Panc1 (cell line): Measurements from ENCODE around the gene RAB3IP. TPM values are rescaled to one million over a fixed set of nuclear protein-coding genes. Genes with fewer than 3 reads are reported as not detected.

Experiments
- ATAC-seq: fragments of 200-7000 bp; cut with Tn5 transposase; 2 replicates; pipeline ENCODE4 v1.9.1; 2020; ENCODE audit warnings: mild to moderate bottlenecking, moderate library complexity
- BruUV-seq: library from RNA; stranded (reverse); fragments of 400-500 nt; replicated peaks from 2 replicates; lab custom pipeline; 2021; lab: Mats Ljungman, UMichigan
- CTCF ChIA-PET: fragments of 300-600 bp; sonication (Branson Sonifier 250); formaldehyde crosslinking; loops from one replicate; lab custom pipeline; 2022; ENCODE audit warnings: antibody characterized with exemption; lab: Charles Lee
- POLR2A ChIA-PET: fragments of 300-600 bp; sonication (Branson Sonifier 250); formaldehyde crosslinking; loops from one replicate; lab custom pipeline; 2022; ENCODE audit warnings: antibody characterized with exemption; lab: Charles Lee
- DNase-seq: peaks from one replicate; pipeline ENCODE4 v3.0.0-alpha.2; 2010; ENCODE audit warnings: low read depth, low spot score
- H3K27ac ChIP-seq: 2 replicates; pipeline ENCODE4 v1.5.1; 2011; ENCODE audit warnings: mild to moderate bottlenecking, low read length, inconsistent platforms
- H3K27me3 ChIP-seq: fragments of 200-500 bp; sonication (Bioruptor generic); 2 replicates; pipeline ENCODE4 v1.6.0; 2014; ENCODE audit warnings: low read length, inconsistent platforms; ENCODE audit not compliant: control insufficient read depth, insufficient read depth
- H3K36me3 ChIP-seq: fragments of 200-500 bp; sonication (Bioruptor generic); 2 replicates; pipeline ENCODE4 v1.5.1; 2014; ENCODE audit warnings: inconsistent platforms, mild to moderate bottlenecking, low read length, moderate library complexity; ENCODE audit not compliant: control insufficient read depth, insufficient read depth
- H3K4me1 ChIP-seq: 2 replicates; pipeline ENCODE4 v1.5.1; 2011; ENCODE audit warnings: inconsistent platforms, mild to moderate bottlenecking, low read length, moderate library complexity; ENCODE audit not compliant: control insufficient read depth, insufficient read depth
- H3K4me3 ChIP-seq, 2 experiments: 2 replicates each; pipeline ENCODE4 v1.5.1; 2011 to 2012; ENCODE audit warnings: low read depth in 2 of 2, low read length in 2 of 2, mild to moderate bottlenecking in 2 of 2, inconsistent platforms in 1 of 2, moderate library complexity in 1 of 2
- H3K9me3 ChIP-seq: fragments of 200-500 bp; sonication (Bioruptor generic); 2 replicates; pipeline ENCODE4 v1.5.1; 2014; ENCODE audit warnings: low read depth, mild to moderate bottlenecking, inconsistent platforms, low read length, moderate library complexity; ENCODE audit not compliant: control insufficient read depth, insufficient read depth
- POLR2AphosphoS5 ChIP-seq: IDR thresholded peaks from 2 replicates; pipeline ENCODE4 v1.6.1; 2012; ENCODE audit warnings: mild to moderate bottlenecking, low read depth, low read length, moderate library complexity
- REST ChIP-seq, 2 experiments: IDR thresholded peaks; 2 replicates each; pipeline ENCODE4 v1.6.1; 2011 to 2012; ENCODE audit warnings: low read depth in 2 of 2, control low read depth in 1 of 2, low read length in 1 of 2, mild to moderate bottlenecking in 1 of 2, moderate library complexity in 1 of 2; ENCODE audit not compliant: insufficient read depth in 1 of 2
- SIN3A ChIP-seq: IDR thresholded peaks from 2 replicates; pipeline ENCODE4 v1.6.1; 2012; ENCODE audit warnings: low read depth, mild to moderate bottlenecking, low read length, moderate library complexity, borderline replicate concordance; ENCODE audit not compliant: insufficient read depth
- TCF7L2 ChIP-seq: IDR thresholded peaks from 2 replicates; pipeline ENCODE4 v1.6.1; 2011; ENCODE audit warnings: mild to moderate bottlenecking, low read depth, low read length, inconsistent platforms
- in situ Hi-C: cut with HindIII; loops from 2 replicates; pipeline ENCODE4 v1.10.0; 2016; ENCODE audit warnings: low sequenced_read_pairs, low pct_unique_long_range_greater_than_20kb
- intact Hi-C: fragments of 100-400 bp; cut with micrococcal nuclease; formaldehyde crosslinking; loops from one replicate; pipeline ENCODE4 v1.10.0; 2022; ENCODE audit not compliant: unreplicated experiment
- total RNA-seq: library from RNA; stranded (reverse); gene quantifications from one replicate; pipeline ENCODE4 v1.2.1, GENCODE V29; 2021; ENCODE audit not compliant: unreplicated experiment
- TF ChIP-seq, protein P1 (sequence below): fragments of 450-650 bp; IDR thresholded peaks from 2 replicates; pipeline ENCODE4 v1.5.1; 2017; ENCODE audit warnings: mild to moderate bottlenecking

RAB3IP gene
- total RNA-seq, 1 experiment from 2014 or later = 22.9 TPM

- Histone ChIP-seq H3K9me3 (no peaks in the 10 kb centered on the region), H3K27me3 (no peaks in the 10 kb centered on the region), H3K4me1 (no peaks in the 10 kb centered on the region), H3K27ac (no peak overlapping the region), H3K4me3 (no peak overlapping the region), H3K36me3 (no peaks in the 10 kb centered on the region)
- no TSS peak for BruUV-seq
- ATAC-seq (no peak; the same call in 1 of the 2 replicates), DNase-seq (no peak)
- ChIA-PET POLR2A (no interaction called here), CTCF (no interaction called here)
- intact Hi-C loops = no loop called here
- in situ Hi-C loops = no loop called here
- TF ChIP-seq POLR2AphosphoS5 = no peak
Observed at GRCh38 chr12:69719336-69720316, 19.0 kb upstream of the RAB3IP start.

DNA sequence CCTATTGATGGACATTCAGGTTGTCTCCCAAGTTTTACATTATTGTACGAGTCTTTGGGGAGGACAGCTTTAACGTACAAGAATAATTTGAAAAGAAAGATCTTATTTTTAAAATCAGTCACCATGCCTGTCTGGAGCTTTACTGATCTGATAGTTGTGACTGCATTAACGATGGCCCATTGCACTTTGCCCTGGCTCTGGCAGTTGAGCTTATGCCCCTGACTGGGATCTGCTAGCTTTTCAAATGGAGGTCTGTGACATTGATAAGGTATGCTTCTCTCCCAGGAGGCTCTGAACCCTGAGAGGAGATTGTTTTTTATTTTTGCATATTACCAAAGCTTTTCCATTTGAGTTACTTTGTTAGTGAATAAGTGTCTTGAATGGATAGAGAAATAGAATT, 17.9 kb upstream of the RAB3IP start:
- Histone ChIP-seq H3K4me1 (no peaks in the 10 kb centered on the region), H3K27me3 (no peaks in the 10 kb centered on the region), H3K4me3 (no peak overlapping the region), H3K9me3 (no peaks in the 10 kb centered on the region), H3K36me3 (no peaks in the 10 kb centered on the region), H3K27ac (no peak overlapping the region)
- ChIA-PET CTCF (interaction anchor here (0.6 kb wide), 1 partner anchor 15 kb away, joined by 5 read pairs; no protein-coding TSS in a partner anchor), POLR2A (no interaction called here)
- no peak for DNase-seq
- BruUV-seq = no TSS peak
- ATAC-seq = no peak
- intact Hi-C loops (no loop called here), in situ Hi-C loops (no loop called here)
- TF ChIP-seq REST (IDR thresholded peaks at IDR 0.05; ENCODE audit: insufficient read depth in 1 of 2, low read depth in 2 of 2, low read length in 1 of 2) (no peak), POLR2AphosphoS5 (no peak), SIN3A (no peak), TCF7L2 (no peak)
- TF ChIP-seq, protein P1, sequence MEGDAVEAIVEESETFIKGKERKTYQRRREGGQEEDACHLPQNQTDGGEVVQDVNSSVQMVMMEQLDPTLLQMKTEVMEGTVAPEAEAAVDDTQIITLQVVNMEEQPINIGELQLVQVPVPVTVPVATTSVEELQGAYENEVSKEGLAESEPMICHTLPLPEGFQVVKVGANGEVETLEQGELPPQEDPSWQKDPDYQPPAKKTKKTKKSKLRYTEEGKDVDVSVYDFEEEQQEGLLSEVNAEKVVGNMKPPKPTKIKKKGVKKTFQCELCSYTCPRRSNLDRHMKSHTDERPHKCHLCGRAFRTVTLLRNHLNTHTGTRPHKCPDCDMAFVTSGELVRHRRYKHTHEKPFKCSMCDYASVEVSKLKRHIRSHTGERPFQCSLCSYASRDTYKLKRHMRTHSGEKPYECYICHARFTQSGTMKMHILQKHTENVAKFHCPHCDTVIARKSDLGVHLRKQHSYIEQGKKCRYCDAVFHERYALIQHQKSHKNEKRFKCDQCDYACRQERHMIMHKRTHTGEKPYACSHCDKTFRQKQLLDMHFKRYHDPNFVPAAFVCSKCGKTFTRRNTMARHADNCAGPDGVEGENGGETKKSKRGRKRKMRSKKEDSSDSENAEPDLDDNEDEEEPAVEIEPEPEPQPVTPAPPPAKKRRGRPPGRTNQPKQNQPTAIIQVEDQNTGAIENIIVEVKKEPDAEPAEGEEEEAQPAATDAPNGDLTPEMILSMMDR = no peak

DNA sequence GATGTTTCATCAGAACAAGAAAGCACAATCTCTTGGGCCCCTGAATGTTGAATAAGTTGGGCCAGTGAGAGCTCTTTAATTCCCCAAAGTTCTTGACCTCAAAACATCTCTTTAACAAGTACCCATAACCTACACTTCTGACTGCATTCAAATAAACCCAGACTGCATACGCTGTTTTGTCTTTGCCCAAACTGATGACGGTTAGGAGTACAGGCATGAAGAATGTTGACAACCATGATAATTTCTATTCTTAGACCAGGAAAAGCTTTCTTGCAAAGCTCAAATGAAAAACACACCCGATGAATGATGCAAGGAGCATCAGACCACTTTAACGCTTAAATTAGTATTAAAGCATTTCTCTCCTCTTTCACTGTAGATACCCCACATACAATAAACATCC, 11.7 kb upstream of the RAB3IP start:
- CTCF ChIA-PET = no interaction called here
- no peaks in the 10 kb centered on the region for H3K4me1 ChIP-seq
- DNase-seq (no peak), ATAC-seq (no peak)
- in situ Hi-C loops (no loop called here), intact Hi-C loops (no loop called here)
- no peaks in the 10 kb centered on the region for H3K36me3 ChIP-seq
- POLR2A ChIA-PET = no interaction called here
- no peak overlapping the region for H3K27ac ChIP-seq
- H3K4me3 ChIP-seq = no peak overlapping the region
- TF ChIP-seq REST (IDR thresholded peaks at IDR 0.05; ENCODE audit: insufficient read depth in 1 of 2, low read depth in 2 of 2, low read length in 1 of 2) (no peak), POLR2AphosphoS5 (no peak), TCF7L2 (no peak), SIN3A (no peak)
- TF ChIP-seq, protein P1 = no peak
- H3K9me3 ChIP-seq = no peaks in the 10 kb centered on the region
- BruUV-seq = no TSS peak
- H3K27me3 ChIP-seq = no peaks in the 10 kb centered on the region
